ENCODE measurements around the gene LYRM9. TPM values are rescaled to one million over a fixed set of nuclear protein-coding genes. Genes with fewer than 3 reads are reported as not detected.

The LYRM9 gene
- total RNA-seq, 1 donor from 2014 or later, result 16.0 TPM

DNA sequence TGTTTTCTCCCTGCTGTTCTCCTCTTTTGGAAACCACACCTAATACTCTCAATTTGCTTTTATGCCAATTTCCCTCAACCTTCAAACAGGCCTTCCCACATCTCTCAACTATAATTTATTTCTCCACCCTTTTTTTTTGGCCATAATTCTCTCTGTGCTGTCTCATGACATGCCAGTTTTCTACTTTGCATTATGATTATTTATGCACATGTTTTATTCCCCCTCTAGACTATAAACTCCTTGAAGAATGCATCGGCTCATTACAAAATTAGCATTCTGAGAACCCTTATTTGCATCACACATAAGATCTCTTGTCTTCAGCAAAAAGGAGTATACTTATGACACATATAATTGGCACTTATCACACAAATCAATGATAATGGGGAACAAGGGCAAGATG lies 10.9 kb upstream of the LYRM9 start:
- peaks cover 18% of the 10 kb centered on the region for H3K4me1 Mint-ChIP-seq
- no peak overlapping the region for H2AFZ ChIP-seq (replicated peaks)
- H3K9me3 ChIP-seq (ENCODE audit: low read depth), result no peaks in the 10 kb centered on the region
- H3K4me2 ChIP-seq, result no peak overlapping the region
- H3K4me3 ChIP-seq, result no peak overlapping the region
- no peaks in the 10 kb centered on the region for H3K79me2 ChIP-seq (ENCODE audit: low read depth)
- DNase-seq (ENCODE audit: low spot score), result no peak
- H3K27me3 ChIP-seq, result no peaks in the 10 kb centered on the region
- TF ChIP-seq EZH2 (IDR thresholded peaks at IDR 0.05), result no peak
- no peak for TF ChIP-seq EZH2phosphoT487 (IDR thresholded peaks at IDR 0.05)
- TF ChIP-seq, protein P1, sequence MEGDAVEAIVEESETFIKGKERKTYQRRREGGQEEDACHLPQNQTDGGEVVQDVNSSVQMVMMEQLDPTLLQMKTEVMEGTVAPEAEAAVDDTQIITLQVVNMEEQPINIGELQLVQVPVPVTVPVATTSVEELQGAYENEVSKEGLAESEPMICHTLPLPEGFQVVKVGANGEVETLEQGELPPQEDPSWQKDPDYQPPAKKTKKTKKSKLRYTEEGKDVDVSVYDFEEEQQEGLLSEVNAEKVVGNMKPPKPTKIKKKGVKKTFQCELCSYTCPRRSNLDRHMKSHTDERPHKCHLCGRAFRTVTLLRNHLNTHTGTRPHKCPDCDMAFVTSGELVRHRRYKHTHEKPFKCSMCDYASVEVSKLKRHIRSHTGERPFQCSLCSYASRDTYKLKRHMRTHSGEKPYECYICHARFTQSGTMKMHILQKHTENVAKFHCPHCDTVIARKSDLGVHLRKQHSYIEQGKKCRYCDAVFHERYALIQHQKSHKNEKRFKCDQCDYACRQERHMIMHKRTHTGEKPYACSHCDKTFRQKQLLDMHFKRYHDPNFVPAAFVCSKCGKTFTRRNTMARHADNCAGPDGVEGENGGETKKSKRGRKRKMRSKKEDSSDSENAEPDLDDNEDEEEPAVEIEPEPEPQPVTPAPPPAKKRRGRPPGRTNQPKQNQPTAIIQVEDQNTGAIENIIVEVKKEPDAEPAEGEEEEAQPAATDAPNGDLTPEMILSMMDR (IDR thresholded peaks at IDR 0.05), result no peak
- peaks cover 17% of the 10 kb centered on the region for H3K4me1 ChIP-seq
- H3K9me3 Mint-ChIP-seq, result no peaks in the 10 kb centered on the region
- no peaks in the 10 kb centered on the region for H4K20me1 ChIP-seq (ENCODE audit: low read depth)
- H3F3A ChIP-seq (ENCODE audit: low read depth), result peaks cover 4% of the 10 kb centered on the region
- H3K27ac Mint-ChIP-seq, result no peak overlapping the region
- H3K36me3 ChIP-seq, result no peaks in the 10 kb centered on the region
- H3K9ac ChIP-seq, result no peak overlapping the region
- no peak overlapping the region for H3K4me3 Mint-ChIP-seq
- H3K27me3 Mint-ChIP-seq (ENCODE audit: insufficient read depth, low read depth), result peaks cover 2% of the 10 kb centered on the region
- H3K36me3 Mint-ChIP-seq, result no peaks in the 10 kb centered on the region
- H3K27ac ChIP-seq, result no peak overlapping the region

DNA sequence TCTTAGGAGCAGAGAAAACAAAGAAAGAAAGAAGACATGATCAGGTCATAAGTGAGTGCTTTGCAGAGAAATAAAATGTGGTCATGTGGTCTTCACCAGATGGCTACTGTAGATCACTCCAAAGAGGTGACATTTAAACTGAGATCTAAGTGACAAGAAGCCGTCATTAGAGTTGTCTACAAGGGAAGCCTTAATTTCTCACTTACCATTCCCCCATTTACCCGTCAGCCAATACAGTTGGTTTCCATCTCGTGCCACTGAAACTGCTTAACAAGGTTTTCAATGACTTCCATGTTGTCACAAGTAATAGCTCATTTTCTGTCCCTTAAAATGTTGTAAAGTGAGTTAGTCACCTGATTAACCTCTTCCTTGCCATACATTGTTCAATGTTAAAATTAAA lies 6.4 kb upstream of the LYRM9 start:
- H3K4me3 Mint-ChIP-seq, result no peak overlapping the region
- H3K27me3 ChIP-seq, result no peaks in the 10 kb centered on the region
- H3K4me1 ChIP-seq, result peaks cover 11% of the 10 kb centered on the region
- no peak overlapping the region for H3K9ac ChIP-seq
- no peak overlapping the region for H3K4me2 ChIP-seq
- H3K36me3 Mint-ChIP-seq, result no peaks in the 10 kb centered on the region
- no peaks in the 10 kb centered on the region for H3K79me2 ChIP-seq (ENCODE audit: low read depth)
- no peak for DNase-seq (ENCODE audit: low spot score)
- H3K4me3 ChIP-seq, result no peak overlapping the region
- no peaks in the 10 kb centered on the region for H3K9me3 Mint-ChIP-seq
- no peaks in the 10 kb centered on the region for H3K9me3 ChIP-seq (ENCODE audit: low read depth)
- H3K27ac Mint-ChIP-seq, result no peak overlapping the region
- peaks cover 4% of the 10 kb centered on the region for H3K4me1 Mint-ChIP-seq
- TF ChIP-seq EZH2 (IDR thresholded peaks at IDR 0.05) (no peak), EZH2phosphoT487 (IDR thresholded peaks at IDR 0.05) (no peak)
- TF ChIP-seq, protein P1 (IDR thresholded peaks at IDR 0.05), result no peak
- H4K20me1 ChIP-seq (ENCODE audit: low read depth), result no peaks in the 10 kb centered on the region
- H3K27me3 Mint-ChIP-seq (ENCODE audit: insufficient read depth, low read depth), result peaks cover 3% of the 10 kb centered on the region
- no peaks in the 10 kb centered on the region for H3K36me3 ChIP-seq
- no peak overlapping the region for H3K27ac ChIP-seq
- no peak overlapping the region for H2AFZ ChIP-seq (replicated peaks)
- no peaks in the 10 kb centered on the region for H3F3A ChIP-seq (ENCODE audit: low read depth)

DNA sequence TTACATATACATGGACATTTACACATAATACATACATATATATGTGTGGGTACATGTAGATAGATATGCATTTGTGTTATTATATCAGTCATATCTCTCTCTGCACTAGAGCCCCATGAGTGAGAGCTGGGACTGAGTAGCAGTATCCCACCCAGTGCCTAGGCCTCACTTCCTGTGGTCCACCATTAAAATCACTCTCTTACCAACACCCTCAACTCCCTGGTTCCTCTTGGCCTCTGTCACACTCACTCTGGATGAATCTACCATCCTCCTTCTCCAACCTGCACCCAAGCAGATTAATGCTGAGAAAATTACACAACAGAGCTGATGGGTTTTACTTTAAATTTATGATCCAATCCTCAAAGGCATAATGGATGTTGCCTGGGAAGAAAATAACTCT lies 4.9 kb upstream of the LYRM9 start:
- Histone ChIP-seq H3K27ac (no peak overlapping the region), H2AFZ (replicated peaks) (no peak overlapping the region)
- TF ChIP-seq, protein P1 (IDR thresholded peaks at IDR 0.05), result no peak
- TF ChIP-seq EZH2phosphoT487 (IDR thresholded peaks at IDR 0.05), result no peak
- TF ChIP-seq EZH2 (IDR thresholded peaks at IDR 0.05), result no peak

More for the DNA sequence above, 4.9 kb upstream of the LYRM9 start:
- peaks cover 14% of the 10 kb centered on the region for H3K4me1 Mint-ChIP-seq
- H3K9me3 Mint-ChIP-seq, result no peaks in the 10 kb centered on the region
- Histone ChIP-seq H3K27me3 (no peaks in the 10 kb centered on the region), H3K36me3 (no peaks in the 10 kb centered on the region), H3K4me3 (no peak overlapping the region), H3K9me3 (ENCODE audit: low read depth) (no peaks in the 10 kb centered on the region), H3K4me2 (no peak overlapping the region), H3K4me1 (peaks cover 22% of the 10 kb centered on the region), H3K79me2 (ENCODE audit: low read depth) (no peaks in the 10 kb centered on the region), H3F3A (ENCODE audit: low read depth) (no peaks in the 10 kb centered on the region), H3K9ac (no peak overlapping the region), H4K20me1 (ENCODE audit: low read depth) (no peaks in the 10 kb centered on the region)
- no peak overlapping the region for H3K4me3 Mint-ChIP-seq
- no peak for DNase-seq (ENCODE audit: low spot score)
- H3K27me3 Mint-ChIP-seq (ENCODE audit: insufficient read depth, low read depth), result peaks cover 3% of the 10 kb centered on the region
- no peaks in the 10 kb centered on the region for H3K36me3 Mint-ChIP-seq
- H3K27ac Mint-ChIP-seq, result no peak overlapping the region
